ENCODE data around the gene POLH. TPM values are rescaled to one million over a fixed set of nuclear protein-coding genes. Genes with fewer than 3 reads are reported as not detected.
"Not testable (repeated sequence)": the region's sequence is repeated elsewhere in the genome, so short reads cannot be mapped to it uniquely, and the experiment has no call there.

POLH gene
- polyA plus RNA-seq, 1 donor, result 9.0 TPM

DNA sequence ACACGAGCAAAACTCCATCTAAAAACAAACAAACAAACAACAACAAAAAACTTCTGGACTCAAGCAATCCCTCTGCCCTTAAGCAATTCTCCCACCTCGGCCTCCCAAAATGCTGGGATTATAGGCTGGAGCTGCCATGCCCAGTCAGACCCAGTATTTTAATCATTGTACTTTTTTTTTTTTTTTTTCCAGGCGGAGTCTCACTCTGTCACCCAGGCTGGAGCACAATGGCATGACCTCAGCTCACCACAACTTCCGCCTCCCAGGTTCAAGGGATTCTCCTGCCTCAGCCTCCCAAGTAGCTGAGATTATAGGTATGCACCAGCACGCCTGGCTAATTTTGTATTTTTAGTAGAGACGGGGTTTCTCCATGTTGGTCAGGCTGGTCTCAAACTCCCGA is 57.0 kb downstream of the POLH start:
- DNase-seq, result not testable (repeated sequence)

DNA sequence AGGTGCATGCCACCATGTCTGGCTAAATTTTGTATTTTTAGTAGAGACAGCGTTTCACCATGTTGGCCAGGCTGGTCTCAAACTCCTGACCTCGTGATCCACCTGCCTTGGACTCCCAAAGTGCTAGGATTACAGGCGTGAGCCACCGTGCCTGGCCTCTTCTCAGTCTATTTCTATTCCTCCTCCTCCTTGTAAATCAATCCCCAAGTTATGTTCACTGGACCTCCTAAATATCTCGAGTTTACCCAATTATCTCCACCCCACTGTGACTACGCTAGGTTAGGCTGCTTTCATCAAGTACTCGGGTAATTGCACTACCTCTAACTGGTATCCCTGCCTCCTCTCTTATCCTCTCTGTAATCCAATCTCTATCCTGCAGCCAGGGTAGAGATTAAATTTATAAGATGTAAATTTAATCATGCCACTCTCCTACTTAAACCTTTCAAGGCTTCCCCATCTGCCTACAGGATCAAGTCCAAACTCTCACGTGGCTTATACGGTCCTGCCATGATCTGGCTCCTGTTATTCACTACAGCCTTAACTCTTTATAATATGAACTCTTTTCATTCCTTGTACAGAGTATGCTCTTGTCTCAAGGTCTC is 58.8 kb downstream of the POLH start:
- no peak for DNase-seq

DNA sequence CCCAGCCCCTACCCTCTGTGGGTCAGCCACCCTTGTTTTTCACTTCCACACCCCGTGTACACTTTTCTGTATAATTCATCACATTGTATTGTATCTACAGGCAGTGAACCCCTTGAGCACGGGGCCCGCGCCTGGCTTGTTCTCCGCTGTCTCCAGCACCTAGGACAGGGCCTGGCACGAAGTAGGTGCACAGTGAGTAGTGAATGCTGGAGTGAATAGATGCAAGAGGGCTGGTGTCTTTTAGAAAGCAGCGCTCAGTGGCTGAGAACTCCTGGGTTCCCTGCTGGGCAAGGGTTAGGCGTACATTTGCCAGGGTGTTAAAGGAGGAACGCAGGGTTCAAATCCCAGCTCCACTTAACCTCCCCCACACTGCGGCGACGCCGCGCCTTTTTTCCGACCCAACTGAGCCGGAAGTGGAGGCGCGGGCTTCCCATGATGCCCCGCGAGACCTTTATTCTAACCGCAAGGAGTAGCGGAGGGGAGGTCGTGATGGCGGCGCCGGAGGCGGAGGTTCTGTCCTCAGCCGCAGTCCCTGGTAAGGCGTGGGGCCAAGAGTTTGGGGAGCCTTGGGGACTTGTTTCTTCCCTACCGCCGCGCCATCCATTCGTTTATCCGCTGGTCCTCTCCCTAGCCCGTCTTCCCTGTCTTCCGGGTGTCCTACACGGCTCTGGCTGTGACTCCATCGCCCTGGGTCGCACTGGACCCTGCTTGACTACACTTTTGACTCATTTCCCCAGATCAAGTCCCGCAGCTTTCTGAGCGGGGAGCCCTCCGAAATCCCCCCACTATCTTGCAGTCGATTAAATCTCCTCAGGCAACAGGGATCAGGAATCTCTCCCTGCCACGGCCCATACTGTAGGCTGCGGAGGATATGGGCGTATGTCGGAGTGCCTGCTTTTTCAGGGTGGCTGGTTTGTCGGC is 59.7 kb downstream of the POLH start, which contains the start of gene MAD2L1BP:
Gene MAD2L1BP (plus strand): TSS at position 454 of the 921 bp plus-strand sequence. CDS start 36 bp downstream, at position 490.
- DNase-seq, result peak; percentile 87

DNA sequence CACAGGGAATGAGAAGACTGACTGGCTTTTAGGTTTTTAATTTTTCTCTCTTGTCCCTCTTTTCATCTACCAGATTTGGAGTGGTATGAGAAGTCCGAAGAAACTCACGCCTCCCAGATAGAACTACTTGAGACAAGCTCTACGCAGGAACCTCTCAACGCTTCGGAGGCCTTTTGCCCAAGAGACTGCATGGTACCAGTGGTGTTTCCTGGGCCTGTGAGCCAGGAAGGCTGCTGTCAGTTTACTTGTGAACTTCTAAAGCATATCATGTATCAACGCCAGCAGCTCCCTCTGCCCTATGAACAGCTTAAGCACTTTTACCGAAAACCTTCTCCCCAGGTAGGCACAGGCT is 60.3 kb downstream of the POLH start:
- DNase-seq, result no peak

DNA sequence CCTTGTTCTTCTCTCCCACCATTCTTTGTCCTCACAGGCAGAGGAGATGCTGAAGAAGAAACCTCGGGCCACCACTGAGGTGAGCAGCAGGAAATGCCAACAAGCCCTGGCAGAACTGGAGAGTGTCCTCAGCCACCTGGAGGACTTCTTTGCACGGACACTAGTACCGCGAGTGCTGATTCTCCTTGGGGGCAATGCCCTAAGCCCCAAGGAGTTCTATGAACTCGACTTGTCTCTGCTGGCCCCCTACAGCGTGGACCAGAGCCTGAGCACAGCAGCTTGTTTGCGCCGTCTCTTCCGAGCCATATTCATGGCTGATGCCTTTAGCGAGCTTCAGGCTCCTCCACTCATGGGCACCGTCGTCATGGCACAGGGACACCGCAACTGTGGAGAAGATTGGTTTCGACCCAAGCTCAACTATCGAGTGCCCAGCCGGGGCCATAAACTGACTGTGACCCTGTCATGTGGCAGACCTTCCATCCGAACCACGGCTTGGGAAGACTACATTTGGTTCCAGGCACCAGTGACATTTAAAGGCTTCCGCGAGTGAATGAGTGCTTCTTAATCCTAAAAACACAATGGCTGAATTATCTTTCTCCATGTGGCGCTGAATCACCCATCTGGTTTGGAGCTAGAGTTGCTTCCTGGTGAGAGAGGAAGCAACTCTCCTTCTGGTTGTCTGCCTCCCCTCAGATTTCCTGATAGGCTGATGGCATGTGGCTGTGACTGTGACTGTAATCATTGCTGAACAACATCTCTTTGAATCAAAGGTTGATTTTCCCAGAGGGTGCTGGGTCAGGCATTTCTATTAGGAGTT is 64.2 kb downstream of the POLH start:
- no peak for DNase-seq

DNA sequence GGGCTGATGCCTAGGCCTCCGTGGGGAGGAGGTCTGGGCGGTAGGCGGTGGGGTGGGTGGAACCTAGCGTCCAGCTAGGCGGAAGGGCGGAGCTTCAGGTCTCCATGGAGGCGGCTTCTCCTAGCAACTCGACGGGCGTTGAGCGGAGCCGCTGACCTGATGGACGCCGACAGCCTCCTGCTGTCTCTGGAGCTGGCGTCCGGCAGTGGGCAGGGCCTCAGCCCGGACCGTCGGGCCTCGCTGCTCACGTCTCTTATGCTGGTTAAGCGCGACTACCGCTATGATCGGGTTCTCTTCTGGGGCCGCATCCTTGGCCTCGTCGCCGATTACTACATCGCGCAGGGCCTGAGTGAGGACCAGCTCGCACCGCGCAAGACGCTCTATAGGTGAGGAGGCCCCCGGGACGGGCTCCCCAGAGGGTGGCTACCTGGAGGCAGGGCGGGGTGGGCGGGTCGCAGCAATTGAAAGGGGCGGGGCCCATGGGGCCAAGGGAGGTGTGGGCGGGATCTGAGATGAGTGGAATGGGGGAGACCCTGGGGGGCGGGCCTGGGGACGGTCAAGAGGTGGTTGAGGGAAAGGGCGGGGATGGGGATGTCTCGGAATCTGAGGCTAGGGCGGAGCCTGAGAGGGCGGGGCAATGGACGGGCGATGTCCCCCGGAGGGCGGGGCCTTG is 69.1 kb downstream of the POLH start, which contains the start of gene RSPH9:
Gene RSPH9 (plus strand): TSS at position 97 of the 673 bp plus-strand sequence. CDS start 63 bp downstream, at position 160.
- peak; percentile 80 for DNase-seq

DNA sequence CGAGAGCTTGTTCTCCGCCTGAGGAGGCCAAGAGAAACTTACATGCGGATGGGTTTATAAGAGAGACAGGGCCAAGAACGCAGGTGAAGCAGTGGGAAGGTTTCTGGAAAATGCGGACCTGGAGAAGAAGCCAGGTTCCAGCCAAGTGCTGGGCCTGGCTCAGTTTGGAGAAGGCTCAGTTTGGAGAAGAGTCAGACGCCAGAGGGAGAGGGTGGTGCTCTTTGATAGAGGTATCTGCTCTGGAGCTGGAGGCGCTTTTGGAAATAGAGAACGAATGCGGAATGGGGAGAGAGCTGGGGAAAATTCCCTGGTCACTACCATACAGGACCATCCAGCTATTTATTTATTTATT is 69.6 kb downstream of the POLH start:
- DNase-seq, result no peak

DNA sequence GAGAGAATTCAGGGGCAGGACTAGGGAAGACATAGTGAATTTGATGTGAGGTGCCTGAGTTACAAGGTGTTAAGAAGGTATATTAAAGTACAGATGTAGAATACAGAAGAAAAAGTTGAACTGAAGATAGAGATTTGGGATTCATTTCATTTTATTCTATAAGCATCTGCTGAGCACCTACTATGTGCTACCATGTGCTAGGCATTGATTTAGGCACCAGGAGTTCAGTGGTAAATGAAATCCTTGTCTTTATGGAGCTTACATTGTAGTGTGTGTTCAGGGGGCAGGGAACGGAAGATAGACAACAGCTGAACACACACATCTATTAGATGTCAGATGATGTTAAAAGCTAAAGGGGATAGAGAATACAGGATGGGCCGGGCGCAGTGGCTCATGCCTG is 71.6 kb downstream of the POLH start:
- no peak for DNase-seq

DNA sequence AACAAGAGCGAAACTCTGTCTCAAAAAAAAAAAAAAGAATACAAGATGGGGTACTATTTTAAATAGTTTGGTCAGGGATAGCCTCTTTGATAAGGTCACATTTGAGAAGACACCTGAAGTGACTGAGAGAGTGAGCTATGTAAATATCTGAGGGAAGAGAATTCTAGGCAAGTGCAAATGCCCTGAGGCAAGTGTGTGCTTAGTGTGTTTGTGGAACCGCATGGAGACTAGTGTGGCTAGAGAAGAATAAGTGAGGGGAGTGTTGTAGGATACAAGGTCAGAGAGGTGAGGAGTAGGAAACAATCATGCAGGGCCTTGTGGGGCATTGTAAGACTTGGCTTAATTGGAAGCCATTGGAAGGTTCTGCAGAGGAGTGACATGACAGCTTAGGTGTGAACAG is 72.3 kb downstream of the POLH start:
- no peak for DNase-seq

DNA sequence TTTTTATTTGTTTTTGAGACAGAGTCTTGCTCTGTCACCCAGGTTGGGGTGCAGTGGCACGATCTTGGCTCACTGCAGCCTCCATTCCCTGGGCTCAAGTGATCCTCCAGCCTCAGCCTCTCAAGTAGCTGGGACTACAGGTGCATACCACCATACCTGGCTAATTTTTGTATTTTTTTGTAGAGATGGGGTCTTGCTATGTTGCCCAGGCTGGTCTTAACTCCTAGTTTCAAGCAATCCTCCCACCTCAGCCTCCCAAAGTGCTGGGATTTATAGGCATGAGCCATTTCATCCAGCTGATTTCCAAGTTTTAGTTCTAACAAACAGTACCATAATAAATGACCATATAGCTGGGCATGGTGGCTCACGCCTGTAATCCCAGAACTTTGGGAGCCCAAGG is 76.8 kb downstream of the POLH start:
- DNase-seq, result not testable (repeated sequence)

DNA sequence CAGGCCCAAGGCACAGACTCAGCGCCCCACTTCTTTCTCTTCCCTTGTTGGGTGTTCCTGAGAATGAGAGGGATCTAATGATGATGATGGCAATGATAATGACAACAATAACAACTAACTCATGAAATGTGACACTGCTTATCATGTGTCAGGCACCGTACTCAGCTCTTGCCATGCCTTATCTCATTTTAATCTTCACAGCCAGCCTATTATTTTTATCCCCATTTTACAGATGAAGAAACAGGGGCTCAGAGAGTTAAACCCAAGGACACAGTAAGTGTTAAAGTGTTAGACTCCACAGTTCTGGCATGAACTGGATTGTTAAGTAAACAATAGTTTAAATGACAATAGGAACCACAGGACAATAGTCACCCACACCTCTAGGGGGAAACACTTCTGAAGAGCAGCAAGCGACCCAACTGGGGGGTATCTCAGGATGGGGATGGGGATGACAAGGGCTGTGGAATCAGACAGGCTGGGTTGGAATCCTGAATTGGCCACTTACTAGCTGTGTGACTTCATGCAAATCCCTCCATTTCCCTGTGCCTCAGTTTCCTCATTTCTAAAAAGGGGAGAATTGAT is 81.3 kb downstream of the POLH start:
- DNase-seq, result no peak

DNA sequence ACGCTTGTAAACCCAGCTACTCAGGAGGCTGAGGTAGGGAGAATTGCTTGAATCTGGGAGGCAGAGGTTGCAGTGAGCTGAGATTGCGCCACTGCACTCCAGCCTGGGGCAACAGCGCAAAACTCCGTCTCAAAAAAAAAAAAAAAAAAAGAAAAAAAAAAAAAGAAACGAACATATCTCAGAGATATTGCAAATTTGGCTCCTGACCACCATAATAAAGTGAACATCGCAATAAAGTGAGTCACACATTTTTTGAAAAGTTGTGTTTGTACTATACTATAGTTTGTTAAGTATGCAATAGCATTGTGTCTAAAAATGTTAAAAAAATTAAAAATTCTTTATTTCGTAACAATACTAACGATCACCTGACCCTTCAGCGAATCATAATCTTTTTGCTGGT is 82.2 kb downstream of the POLH start:
- no peak for DNase-seq

DNA sequence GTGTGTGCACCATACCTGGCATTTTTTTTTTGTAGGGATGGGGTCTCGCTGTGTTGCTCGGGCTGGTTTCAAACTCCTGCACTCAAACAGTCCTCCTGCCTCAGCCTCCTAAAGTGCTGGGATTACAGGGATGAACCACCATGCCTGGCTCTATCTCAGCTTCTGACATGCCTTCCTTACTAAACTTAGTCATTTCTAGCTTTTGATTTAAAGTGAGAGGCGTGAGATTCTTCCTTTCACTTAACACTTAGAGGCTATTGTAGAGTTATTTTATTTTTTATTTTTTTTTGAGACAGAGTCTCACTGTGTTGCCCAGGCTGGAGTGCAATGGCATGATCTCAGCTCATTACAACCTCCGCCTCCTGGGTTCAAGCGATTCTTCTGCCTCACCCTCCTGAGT is 87.0 kb downstream of the POLH start:
- DNase-seq, result not testable (repeated sequence)

Other genes with a start within 250 kb of the POLH start
- 15.0 TPM for gene ZNF318, start 206.5 kb upstream of the POLH start, polyA plus RNA-seq (ENCODE audit: insufficient read length)
- gene ABCC10, start 148.6 kb upstream of the POLH start, polyA plus RNA-seq (ENCODE audit: insufficient read length), result 23.4 TPM
- gene DLK2, start 120.6 kb upstream of the POLH start, polyA plus RNA-seq (ENCODE audit: insufficient read length), result 1.9 TPM
- gene TJAP1, start 98.6 kb upstream of the POLH start, polyA plus RNA-seq (ENCODE audit: insufficient read length), result 32.4 TPM
- not detected for gene LRRC73, start 65.8 kb upstream of the POLH start, polyA plus RNA-seq (ENCODE audit: insufficient read length)
- 87.5 TPM for gene YIPF3, start 59.3 kb upstream of the POLH start, polyA plus RNA-seq (ENCODE audit: insufficient read length)
- gene POLR1C, start 59.1 kb upstream of the POLH start, polyA plus RNA-seq (ENCODE audit: insufficient read length), result 14.6 TPM
- gene XPO5, start 147 bp upstream of the POLH start, polyA plus RNA-seq (ENCODE audit: insufficient read length), result 30.2 TPM
- gene GTPBP2, start 53.1 kb downstream of the POLH start, polyA plus RNA-seq (ENCODE audit: insufficient read length), result 38.8 TPM
- gene MAD2L1BP, start 59.7 kb downstream of the POLH start, polyA plus RNA-seq (ENCODE audit: insufficient read length), result 17.2 TPM
- 0.79 TPM for gene RSPH9, start 68.9 kb downstream of the POLH start, polyA plus RNA-seq (ENCODE audit: insufficient read length)
- gene MRPS18A, start 111.6 kb downstream of the POLH start, polyA plus RNA-seq (ENCODE audit: insufficient read length), result 31.9 TPM
- 86.4 TPM for gene VEGFA, start 194.0 kb downstream of the POLH start, polyA plus RNA-seq (ENCODE audit: insufficient read length)